Liver (tissue), 9 donors: Measurements from ENCODE around the gene TAS1R2. TPM values are rescaled to one million over a fixed set of nuclear protein-coding genes. Genes with fewer than 3 reads are reported as not detected.

Experiments
- DNase-seq: peaks from one replicate; pipeline ENCODE4 v3.0.0-alpha.2; 2017; ENCODE audit warnings: low spot score
- H3K27ac ChIP-seq, 2 donors: one replicate each; pipeline ENCODE4 v1.7.0; 2013; ENCODE audit warnings: inconsistent platforms in 2 of 2, low read length in 2 of 2, control low read depth in 1 of 2, low read depth in 1 of 2, mild to moderate bottlenecking in 1 of 2
- H3K27me3 ChIP-seq, 4 donors: one replicate each; pipeline versions ENCODE4 v1.6.1 to v1.7.0; 2013; ENCODE audit warnings: low read length in 3 of 4, inconsistent platforms in 1 of 4, mild to moderate bottlenecking in 1 of 4, moderate library complexity in 1 of 4; ENCODE audit not compliant: control insufficient read depth in 4 of 4, insufficient read depth in 4 of 4
- H3K36me3 ChIP-seq, 4 donors: one replicate each; pipeline versions ENCODE4 v1.6.1 to v1.7.0; 2013; ENCODE audit warnings: low read length in 3 of 4, mild to moderate bottlenecking in 3 of 4, low read depth in 1 of 4, moderate library complexity in 1 of 4; ENCODE audit not compliant: control insufficient read depth in 4 of 4, insufficient read depth in 3 of 4
- H3K4me1 ChIP-seq, 4 donors: one replicate each; pipeline versions ENCODE4 v1.6.1 to v1.7.0; 2013; ENCODE audit warnings: low read length in 3 of 4, mild to moderate bottlenecking in 3 of 4, moderate library complexity in 1 of 4; ENCODE audit not compliant: control insufficient read depth in 4 of 4, insufficient read depth in 4 of 4
- H3K4me3 ChIP-seq, 3 donors: one replicate each; pipeline versions ENCODE4 v1.6.1 to v1.7.0; 2013; ENCODE audit warnings: low read length in 3 of 3, control low read depth in 1 of 3, low read depth in 1 of 3, mild to moderate bottlenecking in 1 of 3
- H3K9ac ChIP-seq, 2 donors: one replicate each; pipeline ENCODE4 v1.7.0; 2013; ENCODE audit warnings: low read length in 2 of 2, mild to moderate bottlenecking in 2 of 2, moderate library complexity in 2 of 2, control low read depth in 1 of 2, low read depth in 1 of 2
- H3K9me3 ChIP-seq, 4 donors: one replicate each; pipeline versions ENCODE4 v1.6.1 to v1.7.0; 2013; ENCODE audit warnings: low read length in 3 of 4; ENCODE audit not compliant: control insufficient read depth in 4 of 4
- FOXA1 ChIP-seq: IDR thresholded peaks from 2 replicates; pipeline ENCODE4 v1.6.1; 2016; ENCODE audit warnings: antibody characterized with exemption
- FOXA2 ChIP-seq: IDR thresholded peaks from 2 replicates; pipeline ENCODE4 v1.6.1; 2016; ENCODE audit warnings: antibody characterized with exemption
- GABPA ChIP-seq, 2 donors: IDR thresholded peaks in 1 of 2; conservative IDR thresholded peaks in 1 of 2; 2 replicates each; pipeline ENCODE4 v1.6.1; 2016; ENCODE audit warnings: antibody characterized with exemption in 2 of 2, mild to moderate bottlenecking in 1 of 2, moderate library complexity in 1 of 2
- HNF4A ChIP-seq, 2 donors: conservative IDR thresholded peaks; 2 replicates each; pipeline ENCODE4 v1.6.1; 2016; ENCODE audit warnings: antibody characterized with exemption in 2 of 2, mild to moderate bottlenecking in 2 of 2
- HNF4G ChIP-seq: IDR thresholded peaks from 2 replicates; pipeline ENCODE4 v1.6.1; 2016; ENCODE audit warnings: antibody characterized with exemption
- JUND ChIP-seq, 2 donors: IDR thresholded peaks; 2 replicates each; pipeline ENCODE4 v1.6.1; 2016; ENCODE audit warnings: antibody characterized with exemption in 2 of 2
- NR2F2 ChIP-seq: IDR thresholded peaks from 2 replicates; pipeline ENCODE4 v1.6.1; 2016; ENCODE audit warnings: antibody characterized with exemption
- RXRA ChIP-seq, 2 donors: IDR thresholded peaks; 2 replicates each; pipeline ENCODE4 v1.6.1; 2017 to 2018; ENCODE audit warnings: antibody characterized with exemption in 2 of 2, mild to moderate bottlenecking in 1 of 2
- SP1 ChIP-seq: IDR thresholded peaks from 2 replicates; pipeline ENCODE4 v1.6.1; 2018; ENCODE audit warnings: antibody characterized with exemption, mild to moderate bottlenecking
- TAF1 ChIP-seq: conservative IDR thresholded peaks from 2 replicates; pipeline ENCODE4 v1.6.1; 2016; ENCODE audit warnings: antibody characterized with exemption, mild to moderate bottlenecking
- YY1 ChIP-seq: IDR thresholded peaks from 2 replicates; pipeline ENCODE4 v1.6.1; 2016; ENCODE audit warnings: antibody characterized with exemption, mild to moderate bottlenecking
- WGBS: extraction: QIAGEN DNeasy Blood & Tissue Kit; methylation state at CpG from one replicate; pipeline ENCODE4 v1.1.7; 2013; 5-methylcytosine and 5-hydroxymethylcytosine counted together
- polyA plus RNA-seq, 2 donors: library from polyadenylated mRNA; stranded (reverse) in 1 of 2; unstranded in 1 of 2; fragments of 200-250 nt in 1 of 2; fragments of >200 nt in 1 of 2; fragmentation: Nextera tagmentation in 1 of 2; extraction: Ambion mirVana in 1 of 2; gene quantifications; one replicate each; pipeline versions ENCODE4 v1.2.1 to v1.2.3, GENCODE V29; 2013 to 2015
- total RNA-seq, 2 donors: library from RNA; depleted of rRNA; stranded (reverse); fragments of >200 nt; gene quantifications; one replicate each; pipeline ENCODE4 v1.2.3, GENCODE V29; 2014
- TF ChIP-seq, protein P1 (sequence below): IDR thresholded peaks from 2 replicates; pipeline ENCODE4 v1.6.1; 2016; ENCODE audit warnings: antibody characterized with exemption
- TF ChIP-seq, protein P2 (sequence below): IDR thresholded peaks from 2 replicates; pipeline ENCODE4 v1.6.1; 2016; ENCODE audit warnings: antibody characterized with exemption
- TF ChIP-seq, protein P3 (sequence below): IDR thresholded peaks from 2 replicates; pipeline ENCODE4 v1.6.1; 2016; ENCODE audit warnings: antibody characterized with exemption
- TF ChIP-seq, protein P4 (sequence below): fragments of 150-350 bp; IDR thresholded peaks from 2 replicates; pipeline ENCODE4 v1.5.1; 2017; ENCODE audit warnings: improper control_type of control experiment, low read depth, low read length; ENCODE audit not compliant: missing input control
- donor health status: healthy.
- donor health status: healthy.
- donor health status: healthy.
- donor health status: healthy.
- donor health status: healthy.

Gene TAS1R2
- total and polyA plus RNA-seq, 4 donors, result not detected

DNA sequence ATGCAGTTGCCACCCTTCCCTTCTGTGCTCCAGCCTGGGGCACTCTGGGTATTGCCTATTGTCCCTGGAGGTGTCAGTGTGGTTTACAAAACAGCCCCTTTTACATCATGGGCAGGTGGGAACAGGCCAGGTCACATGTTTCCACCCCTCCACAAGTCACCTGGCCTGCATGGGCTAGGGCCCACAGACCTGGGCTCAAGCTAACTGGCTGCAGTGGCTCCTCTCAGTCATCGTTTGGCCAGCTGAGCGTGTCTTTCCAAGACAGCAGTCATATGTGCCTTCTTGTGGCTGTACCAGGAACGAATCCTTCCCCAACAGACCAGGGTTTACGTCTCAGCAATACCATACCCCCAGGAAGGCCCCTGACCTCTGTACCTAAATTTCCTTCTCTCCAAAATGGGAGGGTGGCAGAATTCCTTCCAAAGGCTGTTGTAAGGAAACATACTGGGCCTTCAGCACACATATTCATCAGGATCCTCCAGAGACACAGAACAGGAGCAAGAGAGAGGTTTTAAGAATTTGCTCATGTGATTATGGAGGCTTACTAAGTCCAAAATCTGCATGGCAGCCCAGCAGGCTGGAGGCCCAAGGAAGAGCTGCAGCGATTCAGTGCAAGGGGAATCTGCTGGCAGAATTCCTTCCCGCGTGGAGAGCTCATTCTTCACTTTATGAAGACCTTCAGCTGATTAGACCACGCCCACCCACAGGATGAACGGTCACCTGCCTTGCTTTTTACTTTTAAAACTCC, 10.6 kb upstream of the TAS1R2 start:
- H3K4me1 ChIP-seq, result peaks cover 0 to 17% (median 1%) of the 10 kb centered on the region in 4 donors
- H3K36me3 ChIP-seq, result peaks cover 0 to 30% (median 20%) of the 10 kb centered on the region in 4 donors
- H3K27ac ChIP-seq, result no peak overlapping the region
- WGBS, result 76% methylated on average over 9 of the region's 9 CpGs
- H3K9me3 ChIP-seq, result no peaks in the 10 kb centered on the region
- no peak for DNase-seq
- no peak overlapping the region for H3K9ac ChIP-seq
- TF ChIP-seq, protein P1, sequence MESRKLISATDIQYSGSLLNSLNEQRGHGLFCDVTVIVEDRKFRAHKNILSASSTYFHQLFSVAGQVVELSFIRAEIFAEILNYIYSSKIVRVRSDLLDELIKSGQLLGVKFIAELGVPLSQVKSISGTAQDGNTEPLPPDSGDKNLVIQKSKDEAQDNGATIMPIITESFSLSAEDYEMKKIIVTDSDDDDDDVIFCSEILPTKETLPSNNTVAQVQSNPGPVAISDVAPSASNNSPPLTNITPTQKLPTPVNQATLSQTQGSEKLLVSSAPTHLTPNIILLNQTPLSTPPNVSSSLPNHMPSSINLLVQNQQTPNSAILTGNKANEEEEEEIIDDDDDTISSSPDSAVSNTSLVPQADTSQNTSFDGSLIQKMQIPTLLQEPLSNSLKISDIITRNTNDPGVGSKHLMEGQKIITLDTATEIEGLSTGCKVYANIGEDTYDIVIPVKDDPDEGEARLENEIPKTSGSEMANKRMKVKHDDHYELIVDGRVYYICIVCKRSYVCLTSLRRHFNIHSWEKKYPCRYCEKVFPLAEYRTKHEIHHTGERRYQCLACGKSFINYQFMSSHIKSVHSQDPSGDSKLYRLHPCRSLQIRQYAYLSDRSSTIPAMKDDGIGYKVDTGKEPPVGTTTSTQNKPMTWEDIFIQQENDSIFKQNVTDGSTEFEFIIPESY, result no peak
- TF ChIP-seq, protein P2, sequence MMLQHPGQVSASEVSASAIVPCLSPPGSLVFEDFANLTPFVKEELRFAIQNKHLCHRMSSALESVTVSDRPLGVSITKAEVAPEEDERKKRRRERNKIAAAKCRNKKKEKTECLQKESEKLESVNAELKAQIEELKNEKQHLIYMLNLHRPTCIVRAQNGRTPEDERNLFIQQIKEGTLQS, result no peak
- TF ChIP-seq GABPA (IDR thresholded peaks at IDR 0.05 in 1 of 2, conservative IDR thresholded peaks at IDR 0.05 in 1 of 2) (no peak), JUND (IDR thresholded peaks at IDR 0.05) (no peak), FOXA2 (no peak), FOXA1 (no peak), SP1 (no peak), YY1 (no peak), RXRA (IDR thresholded peaks at IDR 0.05) (no peak)
- H3K27me3 ChIP-seq, result no peaks in the 10 kb centered on the region
- no peak overlapping the region for H3K4me3 ChIP-seq

DNA sequence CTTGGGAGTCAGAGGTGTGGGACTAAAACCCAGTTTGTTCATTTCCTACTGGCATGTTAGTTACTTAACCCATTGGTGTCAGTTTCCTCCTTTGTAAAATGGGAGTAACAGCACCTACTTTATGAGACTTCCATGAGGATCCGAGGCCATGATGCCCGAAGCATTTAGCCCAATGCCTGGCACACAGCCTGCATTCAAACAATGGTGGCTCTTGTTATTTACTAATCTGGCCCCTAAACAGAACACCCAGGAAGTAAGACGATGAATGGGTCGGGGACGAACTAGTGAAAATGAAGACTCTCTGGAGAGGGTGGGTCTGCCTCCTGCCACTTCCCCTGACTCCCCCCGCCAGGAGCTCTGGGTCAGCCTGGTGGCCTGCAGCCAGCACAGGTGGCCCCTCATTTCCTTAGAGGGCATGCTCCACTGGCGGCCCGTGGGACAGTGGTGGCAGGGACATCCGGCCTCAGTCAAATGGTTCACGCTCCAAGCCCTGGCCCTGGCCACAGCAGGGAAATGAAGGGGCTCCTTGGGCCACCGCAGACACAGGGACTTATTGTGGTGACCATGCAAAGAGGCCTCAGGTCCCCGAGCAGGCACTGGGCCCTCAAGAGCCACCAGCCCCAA, 9.5 kb upstream of the TAS1R2 start:
- H3K4me3 ChIP-seq, result no peak overlapping the region
- 83% methylated on average over 12 of the region's 12 CpGs for WGBS

More for the DNA sequence above, 9.5 kb upstream of the TAS1R2 start:
- no peak for DNase-seq
- no peaks in the 10 kb centered on the region for H3K9me3 ChIP-seq
- no peak overlapping the region for H3K9ac ChIP-seq
- no peak overlapping the region for H3K27ac ChIP-seq
- peaks cover 0 to 13% (median 0%) of the 10 kb centered on the region in 4 donors for H3K4me1 ChIP-seq
- no peaks in the 10 kb centered on the region for H3K27me3 ChIP-seq
- H3K36me3 ChIP-seq, result peaks cover 0 to 25% (median 16%) of the 10 kb centered on the region in 4 donors
- no peak for TF ChIP-seq TAF1
- TF ChIP-seq HNF4G, result no peak
- no peak for TF ChIP-seq GABPA (IDR thresholded peaks at IDR 0.05 in 1 of 2, conservative IDR thresholded peaks at IDR 0.05 in 1 of 2)
- no peak for TF ChIP-seq FOXA2
- no peak for TF ChIP-seq YY1
- TF ChIP-seq HNF4A (conservative IDR thresholded peaks at IDR 0.05), result no peak
- TF ChIP-seq, protein P2, result no peak
- TF ChIP-seq, protein P3, sequence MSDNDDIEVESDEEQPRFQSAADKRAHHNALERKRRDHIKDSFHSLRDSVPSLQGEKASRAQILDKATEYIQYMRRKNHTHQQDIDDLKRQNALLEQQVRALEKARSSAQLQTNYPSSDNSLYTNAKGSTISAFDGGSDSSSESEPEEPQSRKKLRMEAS, result no peak
- no peak for TF ChIP-seq SP1
- no peak for TF ChIP-seq NR2F2
- TF ChIP-seq, protein P4, sequence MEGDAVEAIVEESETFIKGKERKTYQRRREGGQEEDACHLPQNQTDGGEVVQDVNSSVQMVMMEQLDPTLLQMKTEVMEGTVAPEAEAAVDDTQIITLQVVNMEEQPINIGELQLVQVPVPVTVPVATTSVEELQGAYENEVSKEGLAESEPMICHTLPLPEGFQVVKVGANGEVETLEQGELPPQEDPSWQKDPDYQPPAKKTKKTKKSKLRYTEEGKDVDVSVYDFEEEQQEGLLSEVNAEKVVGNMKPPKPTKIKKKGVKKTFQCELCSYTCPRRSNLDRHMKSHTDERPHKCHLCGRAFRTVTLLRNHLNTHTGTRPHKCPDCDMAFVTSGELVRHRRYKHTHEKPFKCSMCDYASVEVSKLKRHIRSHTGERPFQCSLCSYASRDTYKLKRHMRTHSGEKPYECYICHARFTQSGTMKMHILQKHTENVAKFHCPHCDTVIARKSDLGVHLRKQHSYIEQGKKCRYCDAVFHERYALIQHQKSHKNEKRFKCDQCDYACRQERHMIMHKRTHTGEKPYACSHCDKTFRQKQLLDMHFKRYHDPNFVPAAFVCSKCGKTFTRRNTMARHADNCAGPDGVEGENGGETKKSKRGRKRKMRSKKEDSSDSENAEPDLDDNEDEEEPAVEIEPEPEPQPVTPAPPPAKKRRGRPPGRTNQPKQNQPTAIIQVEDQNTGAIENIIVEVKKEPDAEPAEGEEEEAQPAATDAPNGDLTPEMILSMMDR, result no peak
